HepG2 (cell line): ENCODE results near the gene DPP6.

Source experiments
- ATF2 ChIP-seq: sonication (generic); formaldehyde crosslinking; IDR thresholded peaks from 2 replicates; pipeline ENCODE4 v1.4.0; 2020; ENCODE audit warnings: missing genetic modification reagents
- CREB1 ChIP-seq, 2 experiments: fragments of 450-650 bp in 1 of 2; IDR thresholded peaks; 2 replicates each; pipeline ENCODE4 v1.6.1; 2016 to 2017; ENCODE audit warnings: control low read depth in 1 of 2, mild to moderate bottlenecking in 1 of 2, missing compliant biosample characterization in 1 of 2, missing genetic modification characterization in 1 of 2
- EZH2 ChIP-seq: conservative IDR thresholded peaks from 2 replicates; pipeline ENCODE4 v1.6.1; 2012; ENCODE audit warnings: mild to moderate bottlenecking, low read depth, low read length, moderate library complexity
- FOXA1 ChIP-seq, 2 experiments: fragments of 450-650 bp in 1 of 2; sonication (generic) in 1 of 2; formaldehyde crosslinking in 1 of 2; IDR thresholded peaks; 2 replicates each; pipeline versions ENCODE4 v1.4.0 to v1.6.1; 2016 to 2020; ENCODE audit warnings: missing genetic modification reagents in 1 of 2
- KLF16 ChIP-seq, 2 experiments: sonication (generic) in 1 of 2; formaldehyde crosslinking in 1 of 2; IDR thresholded peaks; 2 replicates each; pipeline versions ENCODE4 v1.6.1 to v1.8.0; 2016 to 2023; ENCODE audit warnings: missing genetic modification reagents in 2 of 2, missing compliant biosample characterization in 1 of 2
- POLR2A ChIP-seq, 2 experiments: IDR thresholded peaks; 2 replicates each; pipeline ENCODE4 v1.6.1; 2011; ENCODE audit warnings: low read depth in 2 of 2, low read length in 2 of 2, mild to moderate bottlenecking in 1 of 2, moderate library complexity in 1 of 2; ENCODE audit not compliant: insufficient read depth in 1 of 2
- THYN1 ChIP-seq: sonication (generic); formaldehyde crosslinking; IDR thresholded peaks from 2 replicates; pipeline ENCODE4 v1.8.1; 2023; ENCODE audit warnings: low read depth, mild to moderate bottlenecking, moderate library complexity, missing genetic modification reagents, borderline replicate concordance
- YEATS2 ChIP-seq: sonication (generic); formaldehyde crosslinking; IDR thresholded peaks from 2 replicates; pipeline ENCODE4 v1.4.0; 2020; ENCODE audit warnings: missing genetic modification reagents, borderline replicate concordance
- ZFX ChIP-seq: sonication (generic); formaldehyde crosslinking; IDR thresholded peaks from 2 replicates; pipeline ENCODE4 v1.4.0; 2020; ENCODE audit warnings: mild to moderate bottlenecking, low read depth, missing genetic modification reagents, moderate library complexity
- ZNF24 ChIP-seq: fragments of 450-650 bp; IDR thresholded peaks from 2 replicates; pipeline ENCODE4 v1.6.1; 2017; ENCODE audit warnings: antibody characterized with exemption, mild to moderate bottlenecking
- ZNF530 ChIP-seq: sonication (generic); formaldehyde crosslinking; IDR thresholded peaks from 2 replicates; pipeline ENCODE4 v1.5.0; 2020; ENCODE audit warnings: low read depth, mild to moderate bottlenecking, missing genetic modification reagents
- ZNF557 ChIP-seq: sonication (generic); formaldehyde crosslinking; IDR thresholded peaks from 2 replicates; pipeline ENCODE4 v1.4.0; 2020; ENCODE audit warnings: missing genetic modification reagents
- ZNF678 ChIP-seq: sonication (generic); formaldehyde crosslinking; IDR thresholded peaks from 2 replicates; pipeline ENCODE4 v1.4.0; 2020; ENCODE audit warnings: mild to moderate bottlenecking, missing genetic modification reagents

- TF ChIP-seq POLR2A (IDR thresholded peaks at IDR 0.05; ENCODE audit: insufficient read depth in 1 of 2, low read depth in 2 of 2, low read length in 2 of 2) = no peak
- TF ChIP-seq ZNF24 = no peak
- no peak for TF ChIP-seq CREB1 (IDR thresholded peaks at IDR 0.05)
- no peak for TF ChIP-seq CREB1 (CRISPR knock-in tag; IDR thresholded peaks at IDR 0.05)
- no peak for TF ChIP-seq EZH2
- TF ChIP-seq THYN1 (CRISPR knock-in tag) = no peak
- TF ChIP-seq ATF2 (CRISPR knock-in tag) = no peak
- no peak for TF ChIP-seq ZNF678 (CRISPR knock-in tag)
- no peak for TF ChIP-seq KLF16 (CRISPR knock-in tag; IDR thresholded peaks at IDR 0.05)
- no peak for TF ChIP-seq FOXA1 (IDR thresholded peaks at IDR 0.05)
- no peak for TF ChIP-seq FOXA1 (CRISPR knock-in tag; IDR thresholded peaks at IDR 0.05)
- no peak for TF ChIP-seq ZNF530
- no peak for TF ChIP-seq ZNF557
- TF ChIP-seq ZFX (CRISPR knock-in tag) = no peak
- TF ChIP-seq YEATS2 = no peak
Observed at GRCh38 chr7:154577141-154577873, 525.1 kb downstream of the DPP6 start.
